PC-9 (cell line): ENCODE data around the gene EVX1.

Experiments
- EZH2 ChIP-seq: fragments of 200-600 bp; sonication (generic); IDR thresholded peaks from 2 replicates; pipeline ENCODE4 v1.8.0; 2017; ENCODE audit warnings: antibody characterized with exemption, low read depth
- TF ChIP-seq, protein P1 (sequence below): fragments of 200-600 bp; sonication (generic); conservative IDR thresholded peaks from 2 replicates; pipeline ENCODE4 v1.6.1; 2017; ENCODE audit warnings: mixed run types, antibody characterized with exemption, mild to moderate bottlenecking, moderate library complexity

DNA sequence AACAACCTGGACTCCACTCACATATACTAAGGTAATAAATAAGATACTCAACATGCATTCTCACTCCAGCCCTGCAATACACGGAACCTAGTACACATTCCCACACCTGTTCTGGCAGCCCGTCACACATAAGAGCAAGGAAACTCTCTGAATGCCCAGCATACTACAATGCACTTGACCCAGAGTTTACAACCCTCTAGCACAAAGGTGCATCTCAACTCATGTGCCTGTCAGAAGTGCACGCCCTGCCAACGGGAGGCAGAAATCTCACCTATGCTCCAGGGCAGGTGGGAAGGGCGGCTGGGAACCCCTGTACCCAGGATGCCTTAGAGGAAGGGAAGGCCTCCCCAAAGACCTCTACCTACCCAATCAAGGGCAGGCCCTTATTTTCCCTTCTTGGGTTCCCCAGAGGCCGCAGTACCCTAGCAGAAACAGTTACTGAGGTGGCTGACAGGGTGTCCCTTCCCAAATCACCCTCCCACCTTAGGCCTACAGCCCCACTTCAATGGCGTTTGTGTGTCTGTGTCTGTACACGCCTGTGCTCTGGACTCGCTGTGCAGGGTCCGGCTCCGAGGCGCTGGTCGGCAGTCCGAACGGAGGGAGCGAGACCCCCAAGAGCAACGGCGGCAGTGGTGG lies 2.0 kb downstream of the EVX1 start:
- TF ChIP-seq EZH2, result no peak
- TF ChIP-seq, protein P1, sequence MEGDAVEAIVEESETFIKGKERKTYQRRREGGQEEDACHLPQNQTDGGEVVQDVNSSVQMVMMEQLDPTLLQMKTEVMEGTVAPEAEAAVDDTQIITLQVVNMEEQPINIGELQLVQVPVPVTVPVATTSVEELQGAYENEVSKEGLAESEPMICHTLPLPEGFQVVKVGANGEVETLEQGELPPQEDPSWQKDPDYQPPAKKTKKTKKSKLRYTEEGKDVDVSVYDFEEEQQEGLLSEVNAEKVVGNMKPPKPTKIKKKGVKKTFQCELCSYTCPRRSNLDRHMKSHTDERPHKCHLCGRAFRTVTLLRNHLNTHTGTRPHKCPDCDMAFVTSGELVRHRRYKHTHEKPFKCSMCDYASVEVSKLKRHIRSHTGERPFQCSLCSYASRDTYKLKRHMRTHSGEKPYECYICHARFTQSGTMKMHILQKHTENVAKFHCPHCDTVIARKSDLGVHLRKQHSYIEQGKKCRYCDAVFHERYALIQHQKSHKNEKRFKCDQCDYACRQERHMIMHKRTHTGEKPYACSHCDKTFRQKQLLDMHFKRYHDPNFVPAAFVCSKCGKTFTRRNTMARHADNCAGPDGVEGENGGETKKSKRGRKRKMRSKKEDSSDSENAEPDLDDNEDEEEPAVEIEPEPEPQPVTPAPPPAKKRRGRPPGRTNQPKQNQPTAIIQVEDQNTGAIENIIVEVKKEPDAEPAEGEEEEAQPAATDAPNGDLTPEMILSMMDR, result no peak
